Ishikawa (cell line): ENCODE data around the gene ANAPC4.

Experiments
- CEBPB ChIP-seq: IDR thresholded peaks from 2 replicates; pipeline ENCODE4 v1.6.1; 2012
- CREB1 ChIP-seq: IDR thresholded peaks from 2 replicates; pipeline ENCODE4 v1.6.1; 2012; ENCODE audit warnings: low read depth
- EGR1 ChIP-seq: IDR thresholded peaks from 2 replicates; pipeline ENCODE4 v1.6.1; 2012
- EP300 ChIP-seq: IDR thresholded peaks from 2 replicates; pipeline ENCODE4 v1.6.1; 2012; ENCODE audit warnings: borderline replicate concordance
- FOXM1 ChIP-seq: IDR thresholded peaks from 2 replicates; pipeline ENCODE4 v1.6.1; 2012; ENCODE audit warnings: low read depth, borderline replicate concordance
- NFIC ChIP-seq: IDR thresholded peaks from 2 replicates; pipeline ENCODE4 v1.6.1; 2012
- RAD21 ChIP-seq: IDR thresholded peaks from 2 replicates; pipeline ENCODE4 v1.6.1; 2012; ENCODE audit warnings: low read depth
- TAF1 ChIP-seq: IDR thresholded peaks from 2 replicates; pipeline ENCODE4 v1.6.1; 2012; ENCODE audit warnings: low read depth, mild to moderate bottlenecking
- TEAD4 ChIP-seq: IDR thresholded peaks from 2 replicates; pipeline ENCODE4 v1.6.1; 2012
- USF1 ChIP-seq: IDR thresholded peaks from 2 replicates; pipeline ENCODE4 v1.6.1; 2012
- YY1 ChIP-seq: IDR thresholded peaks from 2 replicates; pipeline ENCODE4 v1.6.1; 2012; ENCODE audit warnings: low read depth
- TF ChIP-seq, protein P1 (sequence below): IDR thresholded peaks from 2 replicates; pipeline ENCODE4 v1.6.1; 2012; ENCODE audit warnings: low read depth, mild to moderate bottlenecking

GRCh38 chr4:25467843-25468242 lies 90.8 kb downstream of the ANAPC4 start:
- TF ChIP-seq TAF1: no peak
- TF ChIP-seq, protein P1, sequence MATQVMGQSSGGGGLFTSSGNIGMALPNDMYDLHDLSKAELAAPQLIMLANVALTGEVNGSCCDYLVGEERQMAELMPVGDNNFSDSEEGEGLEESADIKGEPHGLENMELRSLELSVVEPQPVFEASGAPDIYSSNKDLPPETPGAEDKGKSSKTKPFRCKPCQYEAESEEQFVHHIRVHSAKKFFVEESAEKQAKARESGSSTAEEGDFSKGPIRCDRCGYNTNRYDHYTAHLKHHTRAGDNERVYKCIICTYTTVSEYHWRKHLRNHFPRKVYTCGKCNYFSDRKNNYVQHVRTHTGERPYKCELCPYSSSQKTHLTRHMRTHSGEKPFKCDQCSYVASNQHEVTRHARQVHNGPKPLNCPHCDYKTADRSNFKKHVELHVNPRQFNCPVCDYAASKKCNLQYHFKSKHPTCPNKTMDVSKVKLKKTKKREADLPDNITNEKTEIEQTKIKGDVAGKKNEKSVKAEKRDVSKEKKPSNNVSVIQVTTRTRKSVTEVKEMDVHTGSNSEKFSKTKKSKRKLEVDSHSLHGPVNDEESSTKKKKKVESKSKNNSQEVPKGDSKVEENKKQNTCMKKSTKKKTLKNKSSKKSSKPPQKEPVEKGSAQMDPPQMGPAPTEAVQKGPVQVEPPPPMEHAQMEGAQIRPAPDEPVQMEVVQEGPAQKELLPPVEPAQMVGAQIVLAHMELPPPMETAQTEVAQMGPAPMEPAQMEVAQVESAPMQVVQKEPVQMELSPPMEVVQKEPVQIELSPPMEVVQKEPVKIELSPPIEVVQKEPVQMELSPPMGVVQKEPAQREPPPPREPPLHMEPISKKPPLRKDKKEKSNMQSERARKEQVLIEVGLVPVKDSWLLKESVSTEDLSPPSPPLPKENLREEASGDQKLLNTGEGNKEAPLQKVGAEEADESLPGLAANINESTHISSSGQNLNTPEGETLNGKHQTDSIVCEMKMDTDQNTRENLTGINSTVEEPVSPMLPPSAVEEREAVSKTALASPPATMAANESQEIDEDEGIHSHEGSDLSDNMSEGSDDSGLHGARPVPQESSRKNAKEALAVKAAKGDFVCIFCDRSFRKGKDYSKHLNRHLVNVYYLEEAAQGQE: no peak
- no peak for TF ChIP-seq EP300
- TF ChIP-seq CEBPB: no peak
- TF ChIP-seq TEAD4: no peak
- TF ChIP-seq YY1: no peak
- TF ChIP-seq NFIC: no peak
- no peak for TF ChIP-seq CREB1
- no peak for TF ChIP-seq FOXM1
- TF ChIP-seq USF1: no peak
- no peak for TF ChIP-seq EGR1
- no peak for TF ChIP-seq RAD21
